Retinal pigment epithelial cell (primary cell): ENCODE results near the gene CEP164.

ENCODE experiments used
- DNase-seq: peaks from one replicate; pipeline ENCODE4 v3.0.0-alpha.2; 2010; ENCODE audit warnings: low read depth
- H3K4me3 ChIP-seq: 2 replicates; pipeline ENCODE4 v1.5.1; 2011; ENCODE audit warnings: mild to moderate bottlenecking, low read length, control low read depth, moderate library complexity
- CTCF ChIP-seq: conservative IDR thresholded peaks from 2 replicates; pipeline ENCODE4 v1.5.1; 2011; ENCODE audit warnings: low read depth, low read length, control low read depth, inconsistent platforms

CEP164 gene

GRCh38 chr11:117426297-117426685, 98.6 kb downstream of the CEP164 start:
- H3K4me3 ChIP-seq: no peak overlapping the region
- DNase-seq: peak; percentile 6
- peak; percentile 99 for TF ChIP-seq CTCF

- no peak for DNase-seq
- H3K4me3 ChIP-seq: no peak overlapping the region
- TF ChIP-seq CTCF: no peak
Observed at GRCh38 chr11:117426941-117427340, 99.3 kb downstream of the CEP164 start.

GRCh38 chr11:117427356-117427874, 99.8 kb downstream of the CEP164 start:
- DNase-seq: no peak
- H3K4me3 ChIP-seq: no peak overlapping the region
- TF ChIP-seq CTCF: no peak

GRCh38 chr11:117428186-117428855, 100.7 kb downstream of the CEP164 start:
- TF ChIP-seq CTCF: no peak
- H3K4me3 ChIP-seq: no peak overlapping the region
- DNase-seq: no peak

- no peak for DNase-seq
- H3K4me3 ChIP-seq: no peak overlapping the region
- no peak for TF ChIP-seq CTCF
Observed at GRCh38 chr11:117428856-117429229, 101.2 kb downstream of the CEP164 start.

GRCh38 chr11:117430293-117430955, 102.8 kb downstream of the CEP164 start:
- TF ChIP-seq CTCF: no peak
- H3K4me3 ChIP-seq: no peak overlapping the region
- DNase-seq: no peak

- TF ChIP-seq CTCF: no peak
- DNase-seq: no peak
Observed at GRCh38 chr11:117431436-117431835, 103.8 kb downstream of the CEP164 start.

More at GRCh38 chr11:117431436-117431835, 103.8 kb downstream of the CEP164 start:
- H3K4me3 ChIP-seq: no peak overlapping the region
